Cortex of kidney (tissue), 1 donor: ENCODE results near the gene CHFR.
"Not testable (repeated sequence)": the region's sequence is repeated elsewhere in the genome, so short reads cannot be mapped to it uniquely, and the experiment has no call there.

Experiments used
- DNase-seq: peaks from one replicate; lab custom pipeline; 2025; lab: John Stamatoyannopoulos, UW

Gene CHFR

GRCh38 chr12:132874175-132874574 lies 13.2 kb downstream of the CHFR start:
- DNase-seq = no peak

- no peak for DNase-seq
Measured at GRCh38 chr12:132873724-132874123, 13.7 kb downstream of the CHFR start.

- DNase-seq = no peak
Measured at GRCh38 chr12:132872975-132873421, 14.4 kb downstream of the CHFR start.

GRCh38 chr12:132872073-132872855 lies 15.1 kb downstream of the CHFR start:
- no peak for DNase-seq

- no peak for DNase-seq
Measured at GRCh38 chr12:132869551-132869950, 17.9 kb downstream of the CHFR start.

GRCh38 chr12:132866251-132866828 lies 21.1 kb downstream of the CHFR start:
- no peak for DNase-seq

GRCh38 chr12:132861558-132861957 lies 25.8 kb downstream of the CHFR start:
- no peak for DNase-seq

- no peak for DNase-seq
Measured at GRCh38 chr12:132858718-132859266, 28.6 kb downstream of the CHFR start.

GRCh38 chr12:132857019-132857418 lies 30.4 kb downstream of the CHFR start:
- DNase-seq = not testable (repeated sequence)

GRCh38 chr12:132856581-132856980 lies 30.8 kb downstream of the CHFR start:
- DNase-seq = no peak

- not testable (repeated sequence) for DNase-seq
Measured at GRCh38 chr12:132855211-132855610, 32.2 kb downstream of the CHFR start.

- no peak for DNase-seq
Measured at GRCh38 chr12:132853285-132854092, 33.9 kb downstream of the CHFR start.

GRCh38 chr12:132852496-132852895 lies 34.9 kb downstream of the CHFR start:
- no peak for DNase-seq

GRCh38 chr12:132851465-132851864 lies 35.9 kb downstream of the CHFR start:
- no peak for DNase-seq

GRCh38 chr12:132850291-132850690 lies 37.1 kb downstream of the CHFR start:
- DNase-seq = no peak

GRCh38 chr12:132848521-132848920 lies 38.9 kb downstream of the CHFR start:
- no peak for DNase-seq

- no peak for DNase-seq
Measured at GRCh38 chr12:132847363-132848356, 39.7 kb downstream of the CHFR start.

- DNase-seq = not testable (repeated sequence)
Measured at GRCh38 chr12:132844681-132845080, 42.7 kb downstream of the CHFR start.

GRCh38 chr12:132842449-132843045 lies 44.9 kb downstream of the CHFR start:
- no peak for DNase-seq

- no peak for DNase-seq
Measured at GRCh38 chr12:132841151-132841550, 46.3 kb downstream of the CHFR start.

- DNase-seq = no peak
Measured at GRCh38 chr12:132840536-132840935, 46.9 kb downstream of the CHFR start.
